K562 (cell line): Measurements from ENCODE around the gene SAXO1. TPM values are rescaled to one million over a fixed set of nuclear protein-coding genes. Genes with fewer than 3 reads are reported as not detected.

Source experiments
- COPS2 ChIP-seq: fragments of 450-650 bp; conservative IDR thresholded peaks from 2 replicates; pipeline ENCODE4 v1.6.1; 2016; ENCODE audit warnings: mild to moderate bottlenecking, moderate library complexity
- LCOR ChIP-seq: sonication (generic); formaldehyde crosslinking; IDR thresholded peaks from 2 replicates; pipeline ENCODE4 v1.8.0; 2022; ENCODE audit warnings: mild to moderate bottlenecking, missing genetic modification reagents
- MAFK ChIP-seq: IDR thresholded peaks from 2 replicates; pipeline ENCODE4 v1.6.1; 2011; ENCODE audit warnings: low read length, improper control_type of control experiment
- MIER1 ChIP-seq: fragments of 450-650 bp; IDR thresholded peaks from 2 replicates; pipeline ENCODE4 v1.6.1; 2016; ENCODE audit warnings: antibody characterized with exemption, mild to moderate bottlenecking, low read depth
- NFE2L1 ChIP-seq: fragments of 450-650 bp; IDR thresholded peaks from 2 replicates; pipeline ENCODE4 v1.6.1; 2016; ENCODE audit warnings: missing genetic modification characterization, low read depth, mild to moderate bottlenecking, missing compliant biosample characterization, moderate library complexity, borderline replicate concordance
- ZNF778 ChIP-seq: fragments of 450-650 bp; formaldehyde crosslinking; IDR thresholded peaks from 2 replicates; pipeline ENCODE4 v1.4.0; 2020; ENCODE audit warnings: mild to moderate bottlenecking, moderate library complexity
- polyA plus RNA-seq, 8 experiments: library from polyadenylated mRNA; depleted of rRNA in 4 of 8; stranded (reverse) in 5 of 8; unstranded in 3 of 8; fragments of >200 nt; fragmentation: Nextera tagmentation in 2 of 8; fragmentation: Illumina TruSeq in 1 of 8; extraction: Ambion mirVana in 2 of 8; extraction: Trizol in 1 of 8; gene quantifications; 2 replicates each; pipeline versions ENCODE4 v1.2.1 to v1.2.3, GENCODE V29; 2011 to 2014; ENCODE audit warnings: inconsistent platforms in 1 of 8, missing spikeins in 1 of 8
- total RNA-seq, 7 experiments: library from RNA; depleted of rRNA in 6 of 7; stranded (reverse); fragments of >200 nt in 6 of 7; fragmentation: Illumina TruSeq in 2 of 7; extraction: Trizol in 2 of 7; gene quantifications; 2 replicates each; pipeline versions ENCODE4 v1.2.1 to v1.2.3, GENCODE V29; 2011 to 2021; ENCODE audit warnings: low replicate concordance in 1 of 7
- TF ChIP-seq, protein P1 (sequence below): fragments of 200-800 bp; sonication (Bioruptor generic); IDR thresholded peaks from 2 replicates; pipeline ENCODE4 v1.6.1; 2017; ENCODE audit warnings: missing genetic modification characterization, missing compliant biosample characterization
- TF ChIP-seq, protein P2 (sequence below), 2 experiments: fragments of 450-650 bp; IDR thresholded peaks; 2 replicates each; pipeline ENCODE4 v1.6.1; 2016
- TF ChIP-seq, protein P3 (sequence below): sonication (generic); IDR thresholded peaks from 2 replicates; pipeline ENCODE4 v1.6.1; 2016

Gene SAXO1
- total and polyA plus RNA-seq, 9 of the 15 experiments (the other 6 are each of a cell fraction or from before 2014, with no cell fraction given) = 0.04 TPM; not detected in 8

DNA sequence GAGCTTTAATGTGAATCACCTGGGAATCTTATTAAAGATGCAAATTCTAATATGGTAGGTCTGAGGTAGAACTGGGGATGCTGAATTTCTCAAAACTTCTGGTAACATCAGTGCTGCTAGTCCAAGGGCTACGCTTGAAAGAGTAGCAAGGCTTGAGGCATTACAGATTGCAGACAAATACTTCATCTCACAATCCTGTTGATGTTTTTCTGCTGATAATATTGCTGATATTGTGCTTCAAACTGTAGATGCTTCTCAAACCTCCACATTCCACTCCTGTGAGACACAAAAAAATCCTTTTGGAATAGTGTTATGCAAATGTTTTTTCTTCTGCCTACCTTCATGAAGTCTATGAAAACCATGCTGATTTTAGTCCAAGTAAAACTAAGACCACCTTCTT lies 139.5 kb downstream of the SAXO1 start (continued):
- TF ChIP-seq ZNF778 (CRISPR knock-in tag) (no peak), NFE2L1 (tag) (no peak), LCOR (no peak), MIER1 (no peak), MAFK (no peak), COPS2 (no peak)
- TF ChIP-seq, protein P1, sequence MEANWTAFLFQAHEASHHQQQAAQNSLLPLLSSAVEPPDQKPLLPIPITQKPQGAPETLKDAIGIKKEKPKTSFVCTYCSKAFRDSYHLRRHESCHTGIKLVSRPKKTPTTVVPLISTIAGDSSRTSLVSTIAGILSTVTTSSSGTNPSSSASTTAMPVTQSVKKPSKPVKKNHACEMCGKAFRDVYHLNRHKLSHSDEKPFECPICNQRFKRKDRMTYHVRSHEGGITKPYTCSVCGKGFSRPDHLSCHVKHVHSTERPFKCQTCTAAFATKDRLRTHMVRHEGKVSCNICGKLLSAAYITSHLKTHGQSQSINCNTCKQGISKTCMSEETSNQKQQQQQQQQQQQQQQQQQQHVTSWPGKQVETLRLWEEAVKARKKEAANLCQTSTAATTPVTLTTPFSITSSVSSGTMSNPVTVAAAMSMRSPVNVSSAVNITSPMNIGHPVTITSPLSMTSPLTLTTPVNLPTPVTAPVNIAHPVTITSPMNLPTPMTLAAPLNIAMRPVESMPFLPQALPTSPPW (CRISPR knock-in tag) = no peak
- TF ChIP-seq, protein P2, sequence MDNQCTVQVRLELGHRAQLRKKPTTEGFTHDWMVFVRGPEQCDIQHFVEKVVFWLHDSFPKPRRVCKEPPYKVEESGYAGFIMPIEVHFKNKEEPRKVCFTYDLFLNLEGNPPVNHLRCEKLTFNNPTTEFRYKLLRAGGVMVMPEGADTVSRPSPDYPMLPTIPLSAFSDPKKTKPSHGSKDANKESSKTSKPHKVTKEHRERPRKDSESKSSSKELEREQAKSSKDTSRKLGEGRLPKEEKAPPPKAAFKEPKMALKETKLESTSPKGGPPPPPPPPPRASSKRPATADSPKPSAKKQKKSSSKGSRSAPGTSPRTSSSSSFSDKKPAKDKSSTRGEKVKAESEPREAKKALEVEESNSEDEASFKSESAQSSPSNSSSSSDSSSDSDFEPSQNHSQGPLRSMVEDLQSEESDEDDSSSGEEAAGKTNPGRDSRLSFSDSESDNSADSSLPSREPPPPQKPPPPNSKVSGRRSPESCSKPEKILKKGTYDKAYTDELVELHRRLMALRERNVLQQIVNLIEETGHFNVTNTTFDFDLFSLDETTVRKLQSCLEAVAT (IDR thresholded peaks at IDR 0.05) = no peak
- TF ChIP-seq, protein P3, sequence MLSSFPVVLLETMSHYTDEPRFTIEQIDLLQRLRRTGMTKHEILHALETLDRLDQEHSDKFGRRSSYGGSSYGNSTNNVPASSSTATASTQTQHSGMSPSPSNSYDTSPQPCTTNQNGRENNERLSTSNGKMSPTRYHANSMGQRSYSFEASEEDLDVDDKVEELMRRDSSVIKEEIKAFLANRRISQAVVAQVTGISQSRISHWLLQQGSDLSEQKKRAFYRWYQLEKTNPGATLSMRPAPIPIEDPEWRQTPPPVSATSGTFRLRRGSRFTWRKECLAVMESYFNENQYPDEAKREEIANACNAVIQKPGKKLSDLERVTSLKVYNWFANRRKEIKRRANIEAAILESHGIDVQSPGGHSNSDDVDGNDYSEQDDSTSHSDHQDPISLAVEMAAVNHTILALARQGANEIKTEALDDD = no peak
- TF ChIP-seq, all 486 proteins: peak for 0
